BE2C (cell line): ENCODE results near the gene VEGFB.

Experiments
- DNase-seq: peaks from one replicate; pipeline ENCODE4 v3.0.0-alpha.2; 2020
- H3K27me3 ChIP-seq: fragments of 250-450 bp; sonication (Bioruptor Pico); 2 replicates; pipeline ENCODE4 v1.5.1; 2020; ENCODE audit warnings: mild to moderate bottlenecking
- H3K36me3 ChIP-seq: fragments of 250-450 bp; sonication (Bioruptor Pico); 2 replicates; pipeline ENCODE4 v1.5.1; 2020; ENCODE audit warnings: mild to moderate bottlenecking
- H3K4me1 ChIP-seq: fragments of 250-450 bp; sonication (Bioruptor Pico); 2 replicates; pipeline ENCODE4 v1.5.1; 2020
- H3K4me3 ChIP-seq: 2 replicates; pipeline ENCODE4 v1.5.1; 2011; ENCODE audit warnings: low read depth, low read length
- H3K9me3 ChIP-seq: fragments of 250-450 bp; sonication (Bioruptor Pico); 2 replicates; pipeline ENCODE4 v1.5.1; 2020
- TF ChIP-seq, protein P1 (sequence below): IDR thresholded peaks from 2 replicates; pipeline ENCODE4 v1.5.1; 2012; ENCODE audit warnings: mild to moderate bottlenecking, low read depth, low read length

The VEGFB gene

DNA sequence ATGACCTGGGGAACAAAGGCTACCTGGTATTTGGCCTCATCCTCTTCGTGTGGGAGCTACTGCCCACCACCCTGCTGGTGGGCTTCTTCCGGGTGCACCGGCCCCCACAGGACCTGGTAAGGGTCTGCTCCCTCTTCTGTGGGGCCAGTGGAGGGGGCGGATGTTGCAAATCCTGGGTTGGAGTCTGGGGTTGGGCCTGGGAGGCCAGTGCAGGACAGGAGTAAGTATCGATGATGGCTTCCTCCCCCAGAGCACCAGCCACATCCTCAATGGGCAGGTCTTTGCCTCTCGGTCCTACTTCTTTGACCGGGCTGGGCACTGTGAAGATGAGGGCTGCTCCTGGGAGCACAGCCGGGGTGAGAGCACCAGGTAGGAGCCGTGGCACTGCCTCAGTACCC lies 54.0 kb downstream of the VEGFB start:
- H3K27me3 ChIP-seq, result peaks cover 33% of the 10 kb centered on the region
- no peak overlapping the region for H3K4me3 ChIP-seq
- DNase-seq, result no peak
- no peaks in the 10 kb centered on the region for H3K36me3 ChIP-seq
- H3K9me3 ChIP-seq, result no peaks in the 10 kb centered on the region
- TF ChIP-seq, protein P1, sequence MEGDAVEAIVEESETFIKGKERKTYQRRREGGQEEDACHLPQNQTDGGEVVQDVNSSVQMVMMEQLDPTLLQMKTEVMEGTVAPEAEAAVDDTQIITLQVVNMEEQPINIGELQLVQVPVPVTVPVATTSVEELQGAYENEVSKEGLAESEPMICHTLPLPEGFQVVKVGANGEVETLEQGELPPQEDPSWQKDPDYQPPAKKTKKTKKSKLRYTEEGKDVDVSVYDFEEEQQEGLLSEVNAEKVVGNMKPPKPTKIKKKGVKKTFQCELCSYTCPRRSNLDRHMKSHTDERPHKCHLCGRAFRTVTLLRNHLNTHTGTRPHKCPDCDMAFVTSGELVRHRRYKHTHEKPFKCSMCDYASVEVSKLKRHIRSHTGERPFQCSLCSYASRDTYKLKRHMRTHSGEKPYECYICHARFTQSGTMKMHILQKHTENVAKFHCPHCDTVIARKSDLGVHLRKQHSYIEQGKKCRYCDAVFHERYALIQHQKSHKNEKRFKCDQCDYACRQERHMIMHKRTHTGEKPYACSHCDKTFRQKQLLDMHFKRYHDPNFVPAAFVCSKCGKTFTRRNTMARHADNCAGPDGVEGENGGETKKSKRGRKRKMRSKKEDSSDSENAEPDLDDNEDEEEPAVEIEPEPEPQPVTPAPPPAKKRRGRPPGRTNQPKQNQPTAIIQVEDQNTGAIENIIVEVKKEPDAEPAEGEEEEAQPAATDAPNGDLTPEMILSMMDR, result no peak
- H3K4me1 ChIP-seq, result no peaks in the 10 kb centered on the region
